ENCODE results near the gene TMEM17.

Gene TMEM17

DNA sequence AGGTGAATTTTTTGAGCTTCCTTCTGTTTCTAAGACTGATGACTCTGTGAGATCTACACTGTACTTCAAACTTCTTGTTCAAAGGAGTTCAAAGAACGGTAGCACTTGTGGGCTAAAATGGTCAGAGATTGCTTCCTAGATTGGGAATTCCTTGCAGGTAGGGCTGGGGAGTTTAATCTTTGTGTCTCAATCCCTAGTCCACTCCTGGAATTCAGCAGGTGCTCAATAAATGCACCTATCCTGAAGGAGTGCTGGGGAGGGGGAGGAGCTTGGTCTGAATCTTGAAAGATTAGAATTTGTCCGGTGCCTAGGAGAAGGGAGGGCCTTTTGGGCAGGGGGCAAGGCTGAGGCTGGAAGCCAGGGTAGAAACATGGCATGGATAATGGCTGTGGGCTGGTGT is 34.6 kb downstream of the TMEM17 start:
- DNase-seq = no peak

DNA sequence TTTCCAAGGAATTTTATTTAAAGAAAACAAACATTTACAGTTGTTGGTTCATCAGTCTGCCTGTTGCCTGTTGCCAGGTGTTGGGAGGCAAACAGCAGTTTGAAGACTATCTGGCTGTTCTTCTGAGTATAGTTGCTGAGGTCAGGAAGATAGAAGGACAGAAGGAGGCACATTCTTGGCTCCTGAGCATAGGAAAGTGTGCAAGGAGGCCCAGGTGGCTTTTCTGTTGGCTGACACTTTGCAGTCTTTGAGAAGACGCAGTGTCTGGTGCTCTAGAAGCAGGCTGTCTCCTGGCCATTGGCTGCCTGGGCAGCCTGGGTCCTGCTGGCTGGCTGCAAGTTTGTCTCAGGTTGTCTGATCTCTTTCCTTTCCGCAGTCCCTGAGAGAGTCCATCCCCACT is 36.4 kb downstream of the TMEM17 start:
- no peak for DNase-seq

DNA sequence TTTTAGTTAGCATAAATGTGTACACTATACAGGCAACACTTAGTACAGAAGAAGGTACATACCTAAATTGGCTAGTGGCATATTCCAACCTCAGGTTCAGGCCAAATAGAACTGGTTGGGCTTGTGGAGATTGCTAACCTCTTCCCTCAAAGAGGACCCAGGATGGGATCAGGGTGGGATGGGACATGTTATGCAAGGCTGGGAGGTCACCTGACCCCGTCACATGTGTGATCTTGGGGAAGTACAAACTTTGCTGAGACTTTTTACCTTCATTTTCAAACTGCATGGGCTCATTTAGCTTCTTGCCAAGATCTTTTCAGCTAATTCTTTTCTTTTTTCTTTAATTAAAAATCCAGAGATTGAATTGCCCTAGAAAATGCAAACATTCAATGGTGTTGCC is 36.9 kb downstream of the TMEM17 start:
- no peak for DNase-seq

DNA sequence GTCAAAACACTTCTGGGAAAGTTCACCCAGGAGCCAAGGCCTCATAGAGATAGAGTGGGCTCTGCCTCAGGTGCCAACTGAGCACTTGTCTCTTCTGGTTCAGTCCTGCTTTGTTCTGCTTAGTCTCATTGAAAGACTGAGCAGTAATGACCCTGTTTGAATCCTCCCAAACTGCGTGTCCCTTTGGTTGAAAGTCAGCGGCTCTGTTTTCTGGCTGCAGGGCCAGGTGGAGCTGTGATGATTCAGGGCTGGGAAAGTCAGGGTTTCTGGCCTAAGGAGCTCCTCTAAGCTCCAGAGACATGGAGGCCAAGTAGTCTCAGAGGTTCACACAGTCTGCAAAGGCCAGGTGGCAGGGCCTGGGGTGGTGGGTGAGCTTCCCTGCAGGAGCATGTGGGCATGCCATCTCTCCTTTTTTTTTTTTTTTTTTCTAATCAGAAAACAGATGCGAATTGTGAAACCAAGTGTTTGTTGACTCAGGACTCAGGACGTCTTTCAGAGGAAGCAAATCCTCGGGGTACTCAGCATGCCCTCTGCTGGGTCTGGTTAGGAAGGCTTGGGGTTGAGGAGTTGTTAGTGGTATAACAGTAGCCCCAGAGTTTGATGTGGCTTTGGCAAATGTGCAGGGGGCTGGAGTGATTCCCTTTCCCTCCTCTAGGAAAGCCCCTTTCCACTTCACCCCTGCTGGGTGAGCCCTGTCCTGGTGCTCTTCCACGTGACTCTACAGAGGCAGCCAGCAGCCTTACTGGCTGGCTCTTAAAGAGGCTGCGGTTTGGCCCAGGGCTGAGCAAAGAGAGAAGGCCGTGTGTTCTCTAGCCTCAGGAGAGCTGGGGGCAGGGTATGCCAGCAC is 38.3 kb downstream of the TMEM17 start:
- DNase-seq = no peak

DNA sequence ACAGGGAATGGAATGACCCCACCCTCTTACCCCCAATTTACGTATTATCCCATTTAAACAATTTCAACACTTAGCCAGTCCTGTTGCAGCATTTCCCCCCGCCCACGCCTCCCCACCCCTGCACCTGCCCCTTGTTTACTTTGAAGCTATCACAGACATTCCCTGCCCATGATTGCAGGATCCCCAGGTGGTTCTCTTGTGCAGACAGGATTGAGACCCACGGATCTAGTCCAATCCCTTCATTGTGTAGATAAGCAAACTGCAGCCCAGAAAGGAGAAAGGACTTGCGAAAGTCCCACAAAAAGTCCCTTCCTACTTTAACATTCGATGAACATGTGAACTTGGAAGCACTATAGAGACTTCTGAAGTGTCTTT is 38.9 kb downstream of the TMEM17 start:
- no peak for DNase-seq

DNA sequence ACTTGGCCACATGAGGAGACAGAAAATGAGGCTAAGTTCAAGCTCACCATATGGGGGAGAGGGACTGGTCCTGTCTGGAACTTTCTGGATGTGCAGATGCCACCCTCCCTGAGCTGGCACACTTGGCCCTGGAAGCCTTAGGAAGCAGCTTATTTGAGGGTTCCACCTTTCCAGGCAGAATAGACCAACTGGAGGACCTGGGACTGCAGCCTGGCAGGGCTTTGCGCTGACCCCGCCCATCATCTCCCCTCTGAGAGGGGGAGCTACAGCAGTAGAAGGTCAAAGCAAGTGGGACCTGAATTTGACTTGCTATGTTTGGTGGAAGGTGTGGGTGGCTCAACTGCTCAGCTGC is 39.5 kb downstream of the TMEM17 start:
- DNase-seq = no peak

DNA sequence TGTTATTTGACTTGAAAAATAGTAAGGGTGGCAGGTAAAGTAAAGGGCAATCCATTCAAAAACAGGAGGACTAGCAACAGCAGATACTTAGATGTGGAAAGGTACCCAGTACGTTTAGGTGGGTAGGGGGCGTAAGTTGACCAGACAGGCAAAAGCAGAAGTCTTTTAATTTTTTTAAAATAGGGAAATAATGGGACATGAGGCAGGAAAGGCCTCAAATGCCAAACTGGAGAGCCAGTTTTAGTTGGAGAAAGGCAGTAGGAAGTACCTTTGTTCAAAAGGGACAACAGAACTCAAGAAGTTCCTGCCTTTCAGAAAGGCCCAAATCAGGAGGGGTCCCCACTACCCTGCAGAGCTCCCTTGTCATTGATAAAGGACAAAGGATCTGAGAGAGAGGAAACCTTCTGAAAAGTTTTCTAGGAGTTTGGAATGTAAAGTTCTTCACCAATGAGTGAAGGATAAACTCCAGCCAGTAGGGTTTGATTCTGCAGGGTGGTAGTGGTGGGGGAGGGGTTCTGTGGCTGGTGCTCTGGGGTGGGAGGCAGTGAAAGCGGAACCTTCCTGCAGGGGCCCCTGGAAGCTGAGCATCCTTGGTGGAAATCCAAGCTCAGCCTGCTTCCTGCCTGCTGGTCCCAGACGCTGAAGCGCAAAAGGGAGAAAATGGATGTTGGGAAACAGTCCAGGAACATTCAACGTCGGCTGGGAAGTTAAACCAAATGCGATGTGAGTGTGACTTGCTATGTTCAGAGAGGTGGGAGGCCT is 40.1 kb downstream of the TMEM17 start:
- no peak for DNase-seq

DNA sequence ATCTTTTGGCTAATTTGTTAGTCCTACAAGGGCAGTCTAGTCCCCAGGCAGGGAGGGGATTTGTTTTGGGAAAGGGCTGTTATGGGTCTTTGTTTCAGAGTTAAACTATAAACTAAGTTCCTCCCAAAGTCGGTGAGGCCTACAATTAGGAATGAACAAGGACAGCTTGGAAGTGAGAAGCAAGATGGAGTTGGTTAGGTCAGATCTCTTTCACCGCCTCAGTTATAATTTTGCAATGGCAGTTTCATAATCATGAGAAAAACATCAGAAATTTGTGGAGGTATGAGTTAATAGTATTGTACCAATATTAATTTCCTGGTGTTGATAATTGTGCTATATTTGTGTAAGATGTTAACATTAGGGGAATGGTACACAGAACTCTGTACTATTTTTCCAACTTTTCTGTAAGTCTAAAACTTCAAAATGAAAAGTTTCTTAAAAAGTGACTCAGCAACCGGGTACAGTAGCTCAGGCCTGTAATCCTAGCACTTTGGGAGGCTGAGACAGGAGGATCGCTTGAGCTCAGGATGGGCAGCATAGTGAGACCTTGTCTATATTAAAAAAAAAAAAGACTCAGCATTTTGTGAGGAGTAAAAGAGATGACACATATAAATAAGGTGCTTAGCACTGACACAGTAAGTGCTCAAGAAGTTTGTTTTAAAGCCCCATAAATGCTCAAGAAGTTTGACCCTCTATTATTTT is 40.8 kb downstream of the TMEM17 start:
- no peak for DNase-seq

DNA sequence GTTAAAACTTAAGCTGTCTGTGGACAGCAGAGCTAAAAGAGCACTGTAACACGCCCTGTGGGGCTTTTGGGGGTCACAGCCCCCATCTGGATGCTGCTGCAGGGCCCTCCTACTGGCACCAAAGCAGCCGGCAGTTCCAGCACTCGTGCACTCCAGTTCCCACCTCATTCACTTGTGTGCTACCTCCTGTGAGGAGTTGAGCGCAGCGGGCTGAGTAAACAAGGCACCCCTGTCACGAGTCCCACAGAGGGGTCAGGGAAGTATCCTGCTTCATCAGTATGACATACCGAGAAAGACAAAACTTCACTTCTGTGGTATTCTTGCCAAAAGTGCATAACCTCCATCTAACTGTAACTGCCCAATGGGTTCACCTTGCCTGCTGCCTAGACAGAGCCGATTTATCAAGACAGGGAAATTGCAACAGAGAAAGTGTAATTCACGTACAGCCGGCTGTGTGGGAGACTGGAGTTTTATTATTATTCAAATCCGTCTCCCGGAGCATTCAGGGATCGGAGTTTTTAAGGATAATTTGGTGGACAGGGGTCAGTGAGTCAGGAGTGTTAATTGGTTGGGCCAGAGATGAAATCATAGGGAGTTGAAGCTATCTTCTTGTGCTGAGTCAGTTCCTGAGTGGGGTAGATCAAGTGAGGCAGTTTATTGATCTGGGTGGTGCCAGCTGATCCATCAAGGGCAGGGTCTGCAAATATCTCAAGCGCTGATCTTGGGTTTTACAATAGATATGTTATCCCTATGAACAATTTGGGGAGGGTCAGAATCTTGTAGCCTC is 41.6 kb downstream of the TMEM17 start:
- no peak for DNase-seq

DNA sequence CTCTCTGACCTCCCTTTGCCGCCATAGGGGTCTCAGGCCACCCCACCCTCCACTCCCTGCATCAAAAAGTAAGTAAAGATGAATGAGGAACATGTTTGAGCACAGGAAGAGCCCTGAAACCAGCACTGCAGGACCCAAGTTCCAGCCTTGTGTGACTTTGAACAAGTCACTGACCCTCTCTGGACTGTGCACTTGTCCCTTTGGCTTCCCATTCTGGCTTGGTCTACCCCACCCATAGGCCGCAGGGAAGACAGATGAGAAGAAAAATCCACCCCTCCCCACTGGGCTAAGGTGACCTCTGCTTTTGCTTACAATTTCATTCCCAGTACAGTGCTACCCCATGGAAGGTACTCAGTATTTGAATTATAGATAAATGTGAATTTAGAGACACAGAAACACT is 43.8 kb downstream of the TMEM17 start:
- no peak for DNase-seq

DNA sequence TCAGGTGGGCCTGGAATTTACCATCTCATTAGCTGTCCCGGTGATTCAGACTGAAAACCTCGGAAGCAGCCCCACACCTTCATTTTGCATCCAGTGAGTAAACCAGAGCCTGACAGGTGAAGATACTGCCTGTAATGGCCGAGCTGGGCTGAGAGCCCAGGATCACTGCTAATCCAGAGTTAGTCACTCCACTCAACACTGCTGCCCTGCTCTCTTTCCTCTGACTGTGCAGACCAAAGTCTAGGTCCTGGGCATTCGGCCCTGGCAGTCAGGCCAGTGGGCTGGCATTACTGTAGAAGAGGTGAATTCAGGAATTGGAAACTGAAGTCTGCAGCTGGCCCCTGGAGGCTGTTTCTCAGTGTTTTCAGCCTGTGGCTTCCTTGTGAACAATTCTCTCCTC is 44.3 kb downstream of the TMEM17 start:
- DNase-seq = no peak

DNA sequence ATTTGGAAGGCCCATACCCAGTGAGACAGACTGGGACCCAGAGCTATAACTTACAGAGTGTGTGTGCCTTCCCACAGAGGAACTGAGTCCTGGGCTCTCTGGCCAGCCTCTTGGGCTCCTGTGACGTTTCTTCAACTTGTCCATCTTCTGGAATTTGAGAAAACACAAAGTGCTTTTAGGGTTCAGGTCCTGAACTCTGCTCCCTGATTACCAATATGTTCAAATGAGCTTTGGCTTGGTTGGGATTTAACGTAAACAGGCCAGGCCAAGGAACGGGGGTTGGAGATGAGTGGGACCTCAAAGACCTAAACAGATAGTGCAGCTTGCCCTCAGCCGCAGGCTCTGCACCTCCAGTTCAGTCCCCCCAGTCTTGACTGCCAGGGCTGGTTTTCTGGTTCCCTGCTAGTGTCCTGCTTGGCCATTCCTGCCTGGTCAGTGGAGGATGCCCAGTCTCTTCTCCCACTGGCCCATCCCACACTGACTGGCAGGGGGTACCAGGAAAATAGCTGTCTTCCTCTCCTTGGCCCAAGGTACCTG is 44.9 kb downstream of the TMEM17 start:
- no peak for DNase-seq

DNA sequence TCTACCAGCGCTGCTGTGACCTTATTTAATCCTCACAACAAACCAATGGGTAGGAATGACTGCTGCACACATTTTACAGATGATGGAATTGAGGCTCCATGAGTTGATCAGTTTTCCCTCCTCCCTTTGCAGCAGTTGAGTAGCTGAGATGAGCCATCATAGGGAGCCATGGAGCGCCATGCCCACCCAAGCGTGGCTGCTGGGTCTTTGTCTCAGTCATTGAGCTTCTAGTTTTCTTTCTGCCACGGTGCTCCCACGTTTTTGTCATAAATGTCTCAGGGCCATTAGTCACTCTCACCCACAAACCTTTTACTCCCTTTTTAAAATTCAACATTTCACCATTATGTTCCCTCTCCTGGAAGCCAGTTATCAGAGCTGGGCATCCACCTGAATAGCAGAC is 45.8 kb downstream of the TMEM17 start:
- DNase-seq = no peak

DNA sequence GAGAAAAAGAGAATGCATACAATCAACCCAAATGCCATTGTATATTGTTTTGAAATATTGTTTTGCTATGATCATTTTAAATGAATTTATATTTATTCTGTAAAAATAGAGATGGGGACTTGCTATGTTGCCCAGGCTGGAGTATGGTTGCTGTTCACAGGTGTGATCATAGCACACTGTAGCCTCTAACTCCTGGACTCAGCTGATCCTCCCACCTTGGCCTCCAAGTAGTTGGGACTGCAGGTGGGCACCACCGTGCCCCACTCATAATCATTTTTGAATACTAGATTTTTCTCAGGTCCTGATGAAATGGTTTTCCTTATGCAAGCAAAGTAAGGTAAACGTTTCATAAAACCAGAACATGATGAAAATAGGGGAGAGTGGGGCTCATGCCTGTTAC is 46.3 kb downstream of the TMEM17 start:
- no peak for DNase-seq

DNA sequence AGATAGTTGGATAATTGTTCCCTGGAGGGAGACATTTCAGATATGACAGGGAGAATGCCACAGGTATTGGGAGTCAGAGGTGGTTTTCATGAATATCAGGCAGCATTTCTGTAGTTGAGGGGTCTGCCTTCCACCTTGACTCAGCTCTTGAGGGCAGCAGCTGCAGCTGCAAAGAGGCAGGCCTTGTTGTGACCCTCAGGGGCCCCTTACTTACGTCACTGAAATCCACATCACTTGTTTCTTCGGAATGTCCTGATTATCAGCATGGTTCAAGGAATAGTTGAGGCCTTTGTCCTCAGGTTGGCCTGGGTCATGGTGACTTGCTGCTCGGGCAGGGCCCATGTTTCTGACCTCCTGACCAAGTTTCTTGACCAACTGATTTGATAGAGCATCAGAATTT is 46.9 kb downstream of the TMEM17 start:
- no peak for DNase-seq

DNA sequence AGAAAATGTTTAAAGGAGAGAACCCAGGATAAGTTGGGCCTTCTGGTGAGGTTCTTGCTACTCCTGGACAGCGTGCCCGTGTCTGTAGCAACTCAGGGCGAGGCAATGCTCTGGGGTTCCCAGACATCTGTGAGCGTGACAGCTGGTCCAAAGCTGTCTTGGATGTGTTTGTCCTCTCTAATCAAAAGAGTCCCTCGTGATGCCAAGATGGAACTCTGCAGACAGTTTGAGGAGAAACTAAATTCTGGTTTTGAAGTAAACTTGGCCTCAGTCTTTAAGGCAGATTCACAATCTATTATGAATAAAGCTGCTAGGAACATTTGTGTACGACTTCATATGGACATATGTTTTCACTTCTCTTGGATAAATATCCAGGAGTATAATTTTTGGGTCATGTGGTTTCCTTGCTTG is 47.3 kb downstream of the TMEM17 start:
- DNase-seq = no peak

DNA sequence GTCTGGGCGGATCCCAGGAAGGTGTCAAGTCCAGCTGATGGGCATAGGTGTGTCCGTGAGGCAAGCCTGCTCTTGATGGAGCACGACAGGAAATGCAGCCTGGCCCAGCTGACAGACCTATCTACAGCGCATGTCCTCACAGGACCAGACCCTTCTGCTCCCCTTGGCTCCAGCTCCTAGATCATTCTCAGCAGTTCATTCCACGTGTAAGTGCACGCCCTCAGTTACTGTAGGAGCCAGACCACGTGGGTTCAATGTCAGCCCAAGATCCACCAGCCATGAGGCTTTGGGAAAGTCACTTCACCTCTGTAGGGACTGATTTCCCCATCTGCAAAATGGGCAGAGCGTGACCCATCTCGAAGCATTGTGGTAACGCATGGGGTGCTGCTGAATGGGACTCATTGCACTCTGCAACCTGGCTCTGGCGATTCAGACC is 47.8 kb downstream of the TMEM17 start:
- DNase-seq = no peak

DNA sequence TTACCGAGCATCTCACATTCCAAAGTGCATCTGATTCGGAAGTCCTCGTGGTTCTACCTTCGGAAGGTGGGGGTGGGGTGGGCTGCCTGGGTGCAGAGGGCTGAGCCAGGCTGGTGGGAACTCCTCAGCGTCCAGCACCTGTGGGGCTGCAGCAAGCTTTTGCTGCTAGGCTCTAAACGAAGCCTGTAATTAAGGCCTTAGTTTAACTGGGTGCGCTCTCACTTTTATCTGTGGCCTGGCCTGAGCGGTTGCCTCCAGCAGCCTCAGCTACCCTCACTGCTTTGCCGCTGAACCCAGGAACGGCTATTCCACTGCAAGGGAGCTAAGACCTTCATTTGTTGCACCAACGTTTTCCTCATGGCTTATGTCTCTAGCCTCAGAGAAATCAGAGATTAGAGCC is 48.4 kb downstream of the TMEM17 start:
- no peak for DNase-seq

DNA sequence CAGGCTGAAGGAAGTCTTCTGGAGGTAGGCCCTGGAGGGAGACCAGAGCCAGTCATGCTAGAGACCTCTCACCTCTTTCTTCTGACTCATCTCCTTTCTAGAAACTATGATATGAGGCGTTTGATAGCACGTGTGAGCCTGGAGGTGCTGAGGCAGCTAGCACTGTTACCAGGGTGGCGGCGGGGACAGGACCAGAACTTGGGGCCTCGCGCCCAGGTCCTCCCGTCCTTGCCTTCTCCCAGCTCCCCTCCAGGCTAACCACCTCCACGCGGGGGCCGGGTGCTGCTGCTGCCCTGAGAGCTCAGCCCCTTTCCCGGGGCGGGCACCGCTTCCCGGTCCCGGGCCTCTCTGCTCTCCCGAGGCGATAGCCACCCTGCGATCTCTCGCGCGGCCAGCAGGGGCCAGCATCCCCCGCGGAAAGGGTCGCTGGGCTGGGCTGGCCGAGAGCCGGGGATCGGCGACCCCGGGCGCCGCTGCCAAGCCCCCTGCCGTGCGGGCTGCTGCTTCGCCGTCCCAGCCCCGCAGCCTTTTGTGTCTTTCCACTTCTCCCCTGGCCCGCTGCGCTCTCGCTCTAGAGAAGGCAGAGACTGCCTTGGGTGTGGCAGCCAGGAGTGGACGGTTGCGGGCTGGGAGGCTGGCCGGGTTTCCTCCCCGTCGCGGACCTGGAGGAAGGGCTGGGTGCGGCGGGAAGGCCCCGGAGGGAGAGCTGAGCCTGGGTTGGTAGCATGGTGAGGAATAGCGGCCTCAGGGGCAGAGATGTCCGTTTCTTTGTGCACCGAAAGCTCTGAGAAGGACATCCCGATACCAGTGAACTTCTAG is 49.1 kb downstream of the TMEM17 start:
- peak; percentile 42 to 61 for DNase-seq

DNA sequence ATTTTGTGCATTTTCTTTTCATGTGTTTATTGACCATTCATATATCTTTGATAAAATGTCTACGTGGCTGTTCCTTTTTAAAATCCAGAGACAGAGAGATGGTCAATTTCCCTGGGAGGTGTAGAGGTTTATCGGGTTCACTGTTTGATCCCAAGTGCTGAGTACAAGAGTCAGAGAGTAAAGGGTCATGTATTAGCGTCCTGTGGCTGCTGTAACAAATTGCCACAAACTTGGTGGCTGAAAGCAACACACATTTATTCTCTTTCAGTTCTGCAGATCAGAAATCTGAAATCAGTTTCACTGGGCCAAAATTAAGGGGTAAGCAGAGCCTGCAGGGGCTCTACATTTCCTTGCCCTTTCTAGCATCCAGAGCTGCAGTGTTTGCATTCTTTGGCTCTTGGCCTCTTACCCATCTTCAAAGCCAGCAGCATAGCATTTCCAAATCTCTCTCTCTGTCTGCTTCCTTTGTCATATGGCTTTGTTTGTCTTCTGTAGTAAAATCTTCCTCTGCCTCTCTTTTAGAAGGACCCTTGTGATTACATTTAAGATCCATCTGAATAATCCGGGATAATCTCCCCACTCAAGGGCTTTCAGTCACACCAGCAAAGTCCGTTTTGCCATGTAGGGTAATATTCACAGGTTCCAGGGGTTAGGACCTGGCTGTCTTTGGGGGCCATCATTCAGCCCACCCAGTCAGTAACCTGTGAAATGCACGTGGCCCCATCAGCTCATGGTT is 49.9 kb downstream of the TMEM17 start:
- no peak for DNase-seq

DNA sequence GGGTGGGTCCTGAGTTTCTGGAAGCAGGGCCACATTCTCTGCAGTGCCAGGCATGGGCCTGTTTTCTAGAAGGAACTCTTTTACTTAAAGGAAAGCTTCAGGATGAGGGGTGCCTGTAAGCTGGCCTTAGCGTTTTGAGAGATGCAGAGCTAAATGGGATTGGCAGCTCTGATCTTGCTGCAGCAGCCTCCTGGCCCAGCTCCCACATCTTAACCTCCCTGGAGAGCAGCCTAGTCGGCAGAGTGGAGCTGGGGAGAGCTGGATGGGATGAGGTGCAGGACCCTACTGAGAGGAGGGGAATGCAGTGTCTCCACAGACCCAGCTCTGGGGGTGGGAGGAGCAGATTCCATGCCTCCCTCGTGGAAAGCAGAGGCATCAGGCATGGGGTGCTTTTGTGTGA is 52.0 kb downstream of the TMEM17 start:
- no peak for DNase-seq
